Activated T-cell treated with anti-CD3 and anti-CD28 coated beads, Interleukin-2, amount 50 U/mL, for 1 hour (primary cell): Measurements from ENCODE around the gene GRHL3.

Source experiments
- DNase-seq: peaks from one replicate; pipeline ENCODE4 v3.0.0-alpha.2; 2020

The GRHL3 gene

GRCh38 chr1:24293392-24294227 lies 25.5 kb upstream of the GRHL3 start:
- no peak for DNase-seq

- DNase-seq: no peak
Measured at GRCh38 chr1:24294228-24294672, 24.9 kb upstream of the GRHL3 start.

- no peak for DNase-seq
Measured at GRCh38 chr1:24294716-24295371, 24.3 kb upstream of the GRHL3 start.

DNA sequence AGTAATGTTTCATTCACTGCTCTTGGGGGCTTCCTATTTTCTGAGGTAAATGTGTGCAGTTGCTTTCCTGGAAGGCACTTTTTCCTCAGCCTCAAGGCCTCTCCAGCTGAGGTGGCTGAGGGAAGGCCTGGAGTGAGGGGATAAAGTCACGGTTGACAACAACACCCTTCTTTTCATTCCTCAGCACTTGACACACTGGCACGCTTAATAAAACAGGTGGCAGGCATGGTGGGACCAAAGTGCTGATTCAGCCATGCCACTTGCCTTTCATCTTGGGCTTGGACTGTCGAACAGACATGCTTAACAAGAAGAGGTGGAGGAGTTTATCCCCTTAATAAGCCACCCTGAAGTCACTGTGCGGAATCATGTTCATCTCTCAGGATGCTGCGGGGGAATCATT lies 23.6 kb upstream of the GRHL3 start:
- no peak for DNase-seq

DNA sequence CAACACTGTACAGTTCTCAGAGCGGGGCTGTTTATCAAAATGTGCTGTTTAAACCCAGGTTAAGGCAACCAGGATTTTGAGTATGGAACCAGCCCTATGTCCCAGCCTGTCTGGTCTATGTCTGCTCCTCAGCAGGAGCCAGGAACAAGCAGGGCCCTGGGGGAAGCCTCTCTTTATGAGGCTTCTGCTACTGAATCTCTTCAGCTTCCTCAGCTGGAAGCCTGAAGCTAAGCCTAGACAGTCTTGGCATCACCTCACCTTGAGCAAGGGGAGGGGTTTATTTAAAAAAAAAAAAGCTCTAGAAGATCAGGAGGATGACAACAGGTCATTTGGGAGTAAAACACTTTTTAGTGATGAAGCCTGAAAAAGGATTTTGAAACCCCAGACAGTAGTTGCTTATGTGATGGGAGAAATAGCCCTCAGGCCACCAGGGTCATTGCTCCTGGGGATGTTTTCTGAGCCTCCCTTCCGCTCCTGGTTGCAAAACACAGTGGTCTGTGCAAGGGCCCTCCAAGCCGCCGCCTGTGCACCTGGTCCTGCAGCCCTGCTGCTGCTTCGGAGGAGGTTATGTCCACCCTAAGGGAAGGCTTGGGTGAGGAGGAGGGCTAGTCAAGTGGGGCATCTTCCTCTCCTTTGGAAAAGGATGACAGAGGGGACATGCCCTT lies 21.8 kb upstream of the GRHL3 start:
- DNase-seq: no peak

GRCh38 chr1:24297852-24298232 lies 21.3 kb upstream of the GRHL3 start:
- DNase-seq: no peak

- DNase-seq: no peak
Measured at GRCh38 chr1:24298606-24299005, 20.6 kb upstream of the GRHL3 start.

DNA sequence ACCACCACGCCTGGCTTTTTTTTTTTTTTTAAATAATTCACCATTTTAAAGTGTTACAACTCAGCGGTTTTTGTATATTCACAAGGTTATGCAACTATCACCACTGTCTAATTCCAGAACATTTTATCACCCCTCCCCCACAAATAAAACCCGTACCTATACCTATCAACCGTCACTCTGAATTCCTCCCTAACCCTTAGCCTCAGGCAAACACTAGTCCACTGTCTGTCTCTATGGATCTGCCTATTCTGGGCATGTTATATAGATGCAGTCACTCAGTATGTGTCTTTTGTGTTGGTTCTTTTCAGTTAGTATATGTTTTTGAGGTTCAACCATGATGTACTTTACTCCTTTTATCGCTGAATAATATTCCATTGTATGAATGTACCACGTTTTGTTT lies 19.3 kb upstream of the GRHL3 start:
- no peak for DNase-seq

DNA sequence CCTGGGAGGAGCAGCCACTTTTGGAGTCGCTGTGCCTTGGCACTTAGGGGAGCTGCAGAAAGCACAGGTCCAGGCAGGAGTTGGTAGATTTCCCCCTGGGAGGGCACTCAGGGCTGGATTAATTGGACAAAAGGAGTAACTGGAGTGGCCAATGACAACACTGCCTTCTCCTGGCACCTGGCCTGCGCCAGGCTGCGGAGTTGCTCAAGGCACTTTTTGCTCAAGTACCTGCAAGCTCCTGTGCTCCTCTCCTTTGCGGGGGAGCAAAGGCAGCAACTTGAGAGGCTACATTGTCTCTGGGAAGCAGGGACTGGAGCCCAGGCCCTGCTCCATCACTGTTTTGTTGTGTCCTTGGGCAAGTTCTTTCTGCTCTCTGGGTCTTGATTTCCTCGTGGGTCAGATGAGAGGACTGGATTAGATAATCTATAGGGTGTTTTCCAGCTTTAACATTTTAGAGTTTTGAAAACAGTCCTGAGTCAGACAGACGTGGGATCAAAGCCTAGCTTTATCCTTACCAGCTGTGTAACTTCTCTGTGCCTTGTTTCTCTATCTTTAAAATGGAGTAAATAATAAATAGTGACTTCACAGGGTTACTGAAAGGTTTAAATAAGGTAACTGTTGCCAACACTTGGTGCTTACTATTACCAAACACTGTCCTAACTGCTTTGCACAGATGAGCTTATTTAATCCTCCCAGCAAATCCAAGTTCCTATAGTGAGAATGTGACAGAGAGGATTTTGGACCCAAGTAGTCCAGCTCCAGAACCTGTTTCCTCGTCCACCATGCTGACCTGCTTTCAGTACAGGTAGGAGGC lies 18.0 kb upstream of the GRHL3 start:
- no peak for DNase-seq

DNA sequence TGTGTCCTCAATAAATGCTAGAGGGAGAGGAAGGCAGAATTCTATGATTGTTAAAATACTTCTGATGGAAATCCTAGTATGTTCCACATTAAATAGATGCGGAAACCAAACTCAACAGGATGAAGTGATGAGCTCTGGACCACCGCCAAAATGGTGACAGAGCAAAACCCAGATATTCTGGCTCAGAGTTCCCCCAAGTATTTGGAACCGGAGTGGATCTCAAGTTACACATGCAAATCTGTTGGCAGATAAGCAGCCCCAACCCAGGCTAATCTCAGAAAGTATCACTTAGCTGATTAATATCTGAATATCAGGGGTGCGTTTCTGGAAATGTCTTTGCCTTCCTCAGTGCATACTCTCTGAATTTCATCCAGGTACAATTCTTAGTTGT lies 17.4 kb upstream of the GRHL3 start:
- DNase-seq: no peak

DNA sequence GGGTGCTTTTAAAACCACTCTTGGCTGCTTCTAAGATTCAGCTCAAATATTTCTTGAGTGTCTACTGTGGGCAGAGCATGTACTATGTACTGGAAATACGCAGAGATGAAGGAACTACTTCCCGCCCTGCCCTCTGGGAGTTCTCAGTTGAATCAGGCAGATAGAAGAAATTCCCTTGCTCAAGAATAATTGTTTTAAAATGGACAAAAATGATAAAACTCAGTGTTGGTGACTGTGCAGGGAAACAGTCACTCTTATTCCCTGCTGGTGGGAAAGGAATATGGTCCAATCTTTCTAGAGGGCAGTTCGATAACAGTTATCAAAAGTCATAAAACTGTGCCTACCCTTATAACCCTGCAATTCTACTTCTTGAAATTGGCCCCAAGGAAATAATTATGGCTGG lies 16.9 kb upstream of the GRHL3 start:
- DNase-seq: no peak

DNA sequence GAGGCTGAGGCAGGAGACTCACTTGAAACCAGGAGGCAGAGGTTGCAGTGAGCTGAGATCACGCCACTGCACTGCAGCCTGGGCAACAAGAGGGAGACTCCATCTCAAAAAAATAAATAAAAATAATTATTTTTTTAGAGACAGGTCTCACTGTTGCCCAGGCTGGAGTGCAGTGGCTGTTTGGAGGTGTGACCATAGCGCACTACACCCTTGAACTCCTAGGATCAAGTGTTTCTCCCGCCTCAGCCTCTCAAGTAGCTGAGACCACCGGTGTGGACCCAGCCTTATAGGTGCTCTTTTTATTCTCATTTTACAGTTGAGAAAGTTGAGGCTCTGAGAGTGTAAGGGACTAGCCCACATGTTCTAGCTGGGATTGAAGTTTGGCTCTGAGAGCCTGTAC lies 15.6 kb upstream of the GRHL3 start:
- DNase-seq: no peak

GRCh38 chr1:24304763-24305162 lies 14.4 kb upstream of the GRHL3 start:
- no peak for DNase-seq

DNA sequence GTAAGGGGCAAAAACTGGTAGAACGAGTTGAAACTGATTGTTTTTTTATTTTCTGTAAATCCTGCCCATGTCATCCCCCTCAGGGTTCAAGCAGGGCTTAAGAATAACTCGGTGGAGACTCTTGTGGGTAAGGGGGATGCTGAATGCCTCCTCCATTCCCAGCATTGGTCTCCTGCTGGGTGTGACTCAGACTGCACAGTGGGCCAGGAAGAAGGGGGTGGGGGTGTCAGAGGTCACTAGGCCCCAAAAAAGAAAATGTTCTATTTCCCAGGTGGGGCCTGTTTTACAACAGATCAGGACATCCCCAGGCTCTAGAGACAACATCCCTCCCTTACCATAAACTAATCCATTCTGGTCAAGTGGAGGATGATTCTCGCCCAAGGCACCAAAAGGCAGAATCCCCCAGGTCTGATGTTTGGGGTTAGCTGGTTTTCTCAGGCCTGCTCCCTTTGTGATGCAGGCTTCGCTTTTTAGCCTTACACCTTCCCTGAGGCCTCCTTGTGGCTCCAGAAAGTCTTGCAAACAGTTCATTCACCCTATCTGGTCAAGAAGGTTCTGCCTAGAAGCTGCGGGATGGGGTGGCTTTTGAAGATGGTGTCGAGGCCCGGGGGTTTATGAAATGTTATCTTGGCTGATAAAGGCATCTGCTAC lies 10.7 kb upstream of the GRHL3 start:
- no peak for DNase-seq

- no peak for DNase-seq
Measured at GRCh38 chr1:24309762-24310485, 9.2 kb upstream of the GRHL3 start.

GRCh38 chr1:24311234-24311633 lies 7.9 kb upstream of the GRHL3 start:
- no peak for DNase-seq

DNA sequence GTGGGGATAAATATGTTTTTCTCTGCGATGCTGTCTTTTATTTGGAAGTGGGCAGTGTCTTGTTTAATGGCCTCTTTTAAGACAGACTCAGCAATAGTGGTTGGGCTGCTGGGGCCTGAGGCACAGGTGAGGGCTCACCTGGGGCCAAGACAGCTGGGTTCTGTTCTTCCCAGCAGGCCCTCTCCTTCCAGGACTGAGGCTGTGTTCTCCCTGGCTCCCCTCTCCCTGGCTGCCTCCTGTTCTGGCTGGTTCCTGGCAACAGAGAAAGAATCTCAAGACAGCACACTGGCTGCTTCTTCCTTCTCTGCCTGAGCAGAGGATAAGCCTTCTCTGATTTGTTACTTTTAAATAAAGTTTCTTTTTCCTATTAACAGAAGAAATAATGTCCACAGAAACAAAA lies 7.4 kb upstream of the GRHL3 start:
- DNase-seq: no peak

DNA sequence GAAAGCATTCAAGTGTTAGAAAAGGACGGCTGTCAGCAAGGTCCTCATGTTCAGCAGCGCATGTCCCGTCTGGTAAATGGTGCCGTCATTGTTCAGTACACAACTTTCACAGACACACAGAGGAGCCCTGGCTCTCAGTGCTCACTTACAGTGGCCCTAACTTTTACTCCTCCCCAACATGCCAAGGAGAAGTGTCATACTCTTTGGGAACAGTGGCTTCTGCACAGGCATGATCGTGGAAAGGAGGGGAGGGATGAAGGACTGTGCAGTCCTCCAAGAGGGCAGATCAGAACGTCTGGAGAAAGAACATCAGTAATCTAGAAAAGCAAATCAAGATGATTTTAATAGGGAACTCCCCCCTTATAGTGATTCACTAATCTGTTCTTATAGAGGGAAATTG lies 3.8 kb upstream of the GRHL3 start:
- DNase-seq: no peak

DNA sequence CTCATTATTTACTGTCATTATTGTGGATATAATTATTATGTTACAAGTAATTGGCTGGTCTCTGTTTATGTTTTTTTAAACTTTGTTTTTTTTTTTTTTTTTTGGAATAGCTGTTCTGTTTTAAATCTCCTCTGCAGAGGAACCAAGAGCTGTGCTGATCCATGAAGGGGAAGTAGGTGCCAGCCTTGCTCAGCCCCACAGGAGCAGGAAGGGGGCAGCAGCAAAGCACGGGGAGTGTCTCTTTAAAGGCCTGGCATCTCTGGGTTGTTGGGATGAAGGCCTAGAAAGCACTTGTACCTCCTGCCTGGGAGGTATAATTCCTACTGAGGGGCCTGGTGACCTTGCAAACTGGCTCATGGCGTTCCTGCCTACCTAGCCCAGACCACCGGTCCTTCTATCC lies 2.5 kb upstream of the GRHL3 start:
- DNase-seq: no peak

DNA sequence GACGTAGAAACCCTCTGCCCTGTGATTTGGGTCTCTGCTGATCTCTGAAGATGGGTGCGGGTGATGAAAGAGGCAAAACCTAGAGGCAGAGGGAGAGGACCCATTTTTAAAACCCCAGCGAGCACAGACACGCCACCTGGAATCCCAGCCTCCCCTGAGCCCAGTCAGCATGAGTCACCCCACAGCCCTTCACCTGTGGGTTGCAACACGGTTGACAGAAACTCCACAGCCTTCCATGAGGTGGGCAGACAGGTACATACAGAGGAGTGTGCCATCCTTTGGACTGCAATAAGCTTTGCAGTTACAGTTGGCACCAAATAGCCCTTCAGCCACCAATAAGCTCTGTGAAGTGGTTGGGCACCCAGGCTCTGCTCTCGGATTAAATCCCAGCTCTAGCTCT lies 2.1 kb upstream of the GRHL3 start:
- DNase-seq: no peak

GRCh38 chr1:24317956-24318614 lies 1.1 kb upstream of the GRHL3 start:
- DNase-seq: no peak
